Endometrial microvascular endothelial cells (primary cell): ENCODE data around the gene AP5S1. TPM values are rescaled to one million over a fixed set of nuclear protein-coding genes. Genes with fewer than 3 reads are reported as not detected.
"Not testable (repeated sequence)": the region's sequence is repeated elsewhere in the genome, so short reads cannot be mapped to it uniquely, and the experiment has no call there.

Experiments
- in situ Hi-C: cut with HindIII; loops from 2 replicates; pipeline ENCODE4 v1.10.0; 2017; ENCODE audit warnings: low sequenced_read_pairs, low pct_unique_long_range_greater_than_20kb; ENCODE audit errors: inconsistent ontology term
- total RNA-seq: library from RNA; depleted of rRNA; stranded (reverse); fragments of >200 nt; gene quantifications from one replicate; pipeline ENCODE4 v1.2.3, GENCODE V29; 2015; ENCODE audit errors: inconsistent ontology term

The AP5S1 gene
- total RNA-seq, 1 donor from 2014 or later: 32.5 TPM

DNA sequence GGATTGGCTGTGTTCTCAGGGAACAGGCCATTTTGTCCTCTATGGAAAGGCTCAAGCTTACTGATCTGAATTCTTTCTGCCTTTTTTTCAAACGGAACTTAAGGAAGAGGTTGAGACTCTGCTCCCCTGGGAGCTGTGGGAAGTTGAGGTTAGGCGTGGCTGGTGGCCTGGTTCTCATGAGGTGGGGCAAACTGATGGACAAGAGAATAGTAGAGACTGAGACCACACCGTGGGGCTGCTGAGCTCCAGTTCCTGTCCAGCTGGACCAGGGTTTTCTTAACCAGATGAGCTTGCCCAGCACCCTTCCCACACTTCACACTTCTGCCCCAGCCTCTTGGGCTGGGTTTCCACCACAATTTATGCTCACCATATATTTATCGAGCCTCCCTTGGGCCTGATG, 6.1 kb downstream of the AP5S1 start:
- in situ Hi-C loops: no loop called here

DNA sequence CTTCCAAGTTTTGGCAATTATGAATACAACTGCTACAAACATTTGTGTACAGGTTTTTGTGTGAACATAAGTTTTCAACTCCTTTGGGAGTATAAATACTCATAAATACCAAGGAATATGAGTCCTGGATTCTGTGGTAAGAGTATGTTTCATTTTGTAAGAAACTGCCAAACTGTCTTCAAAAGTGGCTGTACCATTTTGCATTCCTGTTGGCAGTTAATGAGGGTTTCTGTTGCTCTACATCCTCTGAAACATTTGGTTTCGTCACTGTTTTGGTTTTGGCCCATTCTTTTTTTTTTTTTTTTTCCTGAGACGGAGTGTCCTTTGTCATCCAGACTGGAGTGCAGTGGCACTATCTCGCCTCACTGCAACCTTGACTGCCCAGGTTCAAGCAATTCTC, 8.5 kb downstream of the AP5S1 start:
- in situ Hi-C loops: no loop called here

DNA sequence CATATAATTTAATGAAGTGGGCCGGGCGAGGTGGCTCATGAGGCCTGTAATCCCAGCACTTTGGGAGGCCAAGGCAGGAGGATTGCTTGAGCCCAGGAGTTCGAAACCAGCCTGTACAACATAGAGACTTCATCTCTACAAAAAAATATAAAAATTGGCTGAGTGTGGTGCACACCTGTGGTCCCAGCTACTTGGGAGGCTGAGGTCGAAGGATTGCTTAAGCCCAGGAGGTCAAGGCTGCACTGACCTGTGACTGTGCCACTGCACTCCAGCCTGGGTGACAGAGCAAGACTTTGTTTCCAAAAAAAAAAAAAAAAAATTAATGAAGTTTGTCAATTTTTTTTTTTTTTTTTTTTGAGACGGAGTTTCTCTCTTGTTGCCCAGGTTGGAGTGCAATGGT, 9.5 kb downstream of the AP5S1 start:
- in situ Hi-C loops: not testable (repeated sequence)

DNA sequence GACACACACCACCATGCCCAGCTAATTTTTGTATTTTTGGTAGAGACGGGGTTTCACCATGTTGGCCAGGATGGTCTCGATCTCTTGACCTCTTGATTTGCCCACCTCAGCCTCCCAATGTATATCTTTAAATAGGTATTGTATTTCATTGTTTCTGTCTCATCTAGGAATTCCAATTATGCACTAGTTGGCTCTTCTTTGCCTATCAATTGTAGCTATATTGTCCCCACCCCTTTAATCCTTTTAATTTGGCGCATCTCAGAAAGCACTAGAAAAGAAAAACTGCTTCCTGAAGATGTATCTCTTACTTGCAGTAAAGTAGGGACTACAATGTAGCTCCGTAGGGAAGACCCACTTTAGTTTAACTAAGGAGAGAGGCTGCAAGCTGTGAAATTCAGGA, 15.8 kb downstream of the AP5S1 start:
- in situ Hi-C loops: no loop called here

- in situ Hi-C loops: no loop called here
Measured at GRCh38 chr20:3839328-3839727, 19.0 kb downstream of the AP5S1 start.

DNA sequence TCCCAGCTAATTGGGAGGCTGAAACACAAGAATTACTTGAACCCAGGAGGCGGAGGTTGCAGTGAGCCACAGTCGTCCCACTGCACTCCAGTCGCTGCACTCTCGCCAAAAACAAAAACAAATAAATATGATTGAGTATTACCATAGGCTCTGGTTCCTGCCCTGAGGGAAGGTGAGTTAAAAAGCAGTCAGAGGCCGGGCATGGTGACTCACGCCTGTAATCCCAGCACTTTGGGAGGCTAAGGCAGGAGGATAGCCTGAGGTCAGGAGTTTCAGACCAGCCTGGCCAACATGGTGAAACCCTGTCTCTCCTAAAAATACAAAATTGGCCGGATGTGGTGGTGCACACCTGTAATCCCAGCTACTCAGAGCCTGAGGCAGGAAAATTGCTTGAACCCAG, 19.9 kb downstream of the AP5S1 start:
- in situ Hi-C loops: not testable (repeated sequence)

GRCh38 chr20:3842348-3842930, 22.1 kb downstream of the AP5S1 start:
- in situ Hi-C loops: no loop called here

DNA sequence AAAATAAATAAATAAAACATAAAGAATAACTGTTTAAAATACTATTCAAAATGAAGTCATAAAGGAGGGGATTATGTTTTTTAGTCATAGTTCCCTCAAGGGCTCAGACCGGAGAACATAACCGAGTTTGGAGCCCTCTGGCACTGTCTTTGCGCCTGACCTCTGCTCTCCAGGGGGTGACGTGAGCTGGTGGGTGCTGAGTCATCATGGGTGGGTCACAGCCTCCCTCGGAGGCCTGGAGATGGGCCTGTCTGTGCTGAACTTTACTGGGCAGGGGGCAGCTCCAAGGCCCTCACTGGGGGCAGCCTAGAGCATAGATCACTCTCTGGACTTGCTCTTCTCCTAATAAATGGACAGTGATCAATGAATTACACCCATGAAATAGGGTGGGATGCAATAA, 23.1 kb downstream of the AP5S1 start:
- in situ Hi-C loops: no loop called here

GRCh38 chr20:3843990-3844619, 23.8 kb downstream of the AP5S1 start:
- in situ Hi-C loops: not testable (repeated sequence)

DNA sequence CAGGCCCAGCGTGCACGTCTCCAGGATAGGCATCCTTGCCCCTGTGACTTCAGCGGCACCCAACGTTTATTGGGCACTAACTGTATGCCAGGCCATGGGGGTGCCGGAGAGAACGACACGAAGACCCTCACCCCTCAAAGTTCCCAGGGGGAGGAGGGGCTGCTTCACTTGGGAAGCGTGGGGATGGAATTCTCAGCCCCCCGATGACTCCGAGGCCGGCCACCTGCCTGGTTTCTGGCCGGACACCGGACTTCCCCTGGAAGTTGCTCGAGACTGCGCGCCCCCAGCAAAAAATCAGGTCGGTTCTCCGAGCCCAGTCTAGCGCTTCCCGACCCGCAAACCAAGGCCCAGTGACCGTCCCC, 26.0 kb downstream of the AP5S1 start:
- in situ Hi-C loops: no loop called here

DNA sequence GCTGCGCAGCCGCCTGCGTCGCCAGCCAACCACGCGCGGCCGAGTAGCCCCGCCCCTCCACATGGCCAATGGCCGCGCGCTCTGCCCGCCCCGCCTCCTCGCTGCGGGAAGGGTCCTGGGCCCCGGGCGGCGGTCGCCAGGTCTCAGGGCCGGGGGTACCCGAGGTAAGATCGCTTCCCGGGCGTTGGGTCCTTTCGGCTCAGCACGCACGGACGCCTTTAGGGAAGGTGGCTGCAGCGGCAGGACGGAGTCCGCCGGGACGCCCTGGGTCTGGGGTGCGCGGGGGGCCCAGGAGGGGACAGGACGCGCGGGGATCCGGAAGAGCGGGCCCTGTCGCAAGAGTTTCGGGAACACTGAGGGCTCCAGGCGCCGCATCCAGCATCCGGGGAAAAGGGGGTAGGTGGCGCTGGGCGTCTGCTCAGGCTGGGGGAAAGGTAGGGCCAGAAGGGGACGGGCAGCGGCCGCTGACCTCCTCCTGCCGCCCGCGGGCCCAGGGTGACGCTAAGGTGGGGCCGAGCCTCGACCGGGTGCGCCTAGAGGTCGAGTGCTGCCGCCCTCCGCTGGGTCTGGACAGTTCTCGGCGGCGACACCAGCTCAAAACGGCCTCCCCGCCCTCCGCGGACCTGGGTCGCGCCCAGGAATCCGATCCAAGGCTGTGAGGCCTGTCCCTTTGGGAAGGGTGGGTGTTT, 26.5 kb downstream of the AP5S1 start, which contains the start of gene MAVS:
Gene MAVS (plus strand): TSS at position 95 of the 689 bp plus-strand sequence. CDS start 7,791 bp downstream, outside the sequence.
- in situ Hi-C loops: no loop called here

DNA sequence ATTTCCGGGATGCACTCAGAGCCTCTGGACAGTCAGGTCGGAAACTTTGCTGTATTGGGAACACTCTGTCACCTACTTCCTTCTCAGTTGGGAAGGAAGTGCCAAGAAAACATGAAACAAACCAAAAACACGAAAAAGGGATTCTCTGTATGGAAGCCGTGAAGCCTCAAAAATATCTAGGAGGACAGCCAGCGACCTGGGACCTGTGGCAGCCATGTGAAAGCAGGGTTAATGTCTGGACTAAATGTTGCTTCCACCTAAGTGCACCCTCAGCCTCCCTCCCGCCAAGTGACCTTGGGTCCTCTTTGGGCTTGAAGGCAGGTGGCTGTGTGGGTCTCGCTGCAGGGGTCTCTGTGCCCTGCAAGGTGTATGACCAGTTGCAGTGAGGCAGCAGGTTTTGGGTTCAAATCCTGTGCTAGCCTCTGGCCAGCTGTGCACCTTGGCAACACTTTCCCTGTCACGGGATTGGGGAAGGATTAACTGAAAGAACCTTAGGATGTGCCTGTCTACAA, 27.1 kb downstream of the AP5S1 start:
- in situ Hi-C loops: no loop called here

GRCh38 chr20:3848565-3848964, 28.2 kb downstream of the AP5S1 start:
- in situ Hi-C loops: no loop called here

DNA sequence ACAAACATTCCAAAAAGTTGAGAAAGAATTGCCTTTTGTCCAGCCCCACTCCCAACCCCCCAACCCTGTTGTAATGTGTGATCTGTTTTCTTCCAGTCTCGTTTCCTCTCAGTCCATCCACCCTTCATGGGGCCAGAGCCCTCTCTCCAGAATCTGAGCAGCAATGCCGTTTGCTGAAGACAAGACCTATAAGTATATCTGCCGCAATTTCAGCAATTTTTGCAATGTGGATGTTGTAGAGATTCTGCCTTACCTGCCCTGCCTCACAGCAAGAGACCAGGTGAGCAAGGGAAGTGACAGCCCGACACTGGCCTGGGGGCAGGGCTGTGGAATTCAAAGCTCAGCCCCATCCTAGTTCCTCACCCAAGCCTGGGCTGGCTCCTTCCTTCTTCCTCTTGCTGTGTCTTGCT, 34.1 kb downstream of the AP5S1 start:
- in situ Hi-C loops: no loop called here

DNA sequence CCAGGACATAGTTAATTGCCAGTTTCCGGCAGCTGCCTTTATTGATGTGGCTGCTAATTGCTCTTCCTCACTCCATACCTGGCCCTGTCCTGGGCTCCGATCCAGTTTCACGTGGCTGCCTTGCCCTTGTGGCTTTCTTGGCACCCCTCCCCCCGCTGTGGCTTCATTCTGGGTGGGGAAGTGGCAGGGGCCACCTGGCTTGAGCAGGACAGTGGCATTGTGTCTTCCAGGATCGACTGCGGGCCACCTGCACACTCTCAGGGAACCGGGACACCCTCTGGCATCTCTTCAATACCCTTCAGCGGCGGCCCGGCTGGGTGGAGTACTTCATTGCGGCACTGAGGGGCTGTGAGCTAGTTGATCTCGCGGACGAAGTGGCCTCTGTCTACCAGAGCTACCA, 37.1 kb downstream of the AP5S1 start:
- in situ Hi-C loops: no loop called here

DNA sequence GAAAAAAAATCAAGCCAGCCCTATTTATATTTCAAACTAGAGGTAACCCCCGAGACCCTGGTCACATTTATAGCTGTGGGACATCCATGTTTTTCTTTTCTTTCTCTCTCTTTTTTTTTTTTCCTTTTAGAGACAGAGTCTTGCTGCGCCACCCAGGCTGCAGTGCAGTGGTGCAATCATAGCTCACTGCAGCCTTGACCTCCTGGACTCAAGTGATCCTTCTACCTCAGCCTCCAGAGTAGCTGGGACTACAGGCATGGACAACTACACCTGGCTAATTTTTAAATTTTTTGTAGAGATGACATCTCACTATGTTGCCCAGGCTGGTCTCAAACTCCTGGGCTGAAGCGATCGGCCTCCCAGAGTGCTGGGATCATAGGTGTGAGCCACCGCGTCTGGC, 38.3 kb downstream of the AP5S1 start:
- in situ Hi-C loops: no loop called here

- in situ Hi-C loops: no loop called here
Measured at GRCh38 chr20:3861191-3861590, 40.8 kb downstream of the AP5S1 start.

- in situ Hi-C loops: no loop called here
Measured at GRCh38 chr20:3862333-3862732, 42.0 kb downstream of the AP5S1 start.

DNA sequence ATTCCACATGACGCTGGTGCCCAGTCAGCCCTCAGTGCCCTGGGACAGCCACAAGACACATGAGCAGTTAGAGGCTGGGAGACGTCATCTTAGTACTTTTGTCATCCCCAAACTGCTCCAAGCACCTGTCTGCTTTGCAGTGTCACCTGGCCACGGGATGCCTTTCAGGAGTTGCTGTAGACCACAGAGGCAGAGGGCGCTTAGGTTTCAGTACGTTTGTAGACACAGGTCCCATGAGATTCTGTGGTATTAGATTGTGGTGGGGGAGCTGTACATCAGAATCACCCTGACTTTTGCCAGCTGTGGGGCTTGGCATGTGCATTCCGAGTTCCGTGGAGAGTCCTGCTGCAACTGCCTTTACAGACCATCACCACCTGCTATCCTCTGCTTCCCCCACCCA, 43.0 kb downstream of the AP5S1 start:
- in situ Hi-C loops: no loop called here

DNA sequence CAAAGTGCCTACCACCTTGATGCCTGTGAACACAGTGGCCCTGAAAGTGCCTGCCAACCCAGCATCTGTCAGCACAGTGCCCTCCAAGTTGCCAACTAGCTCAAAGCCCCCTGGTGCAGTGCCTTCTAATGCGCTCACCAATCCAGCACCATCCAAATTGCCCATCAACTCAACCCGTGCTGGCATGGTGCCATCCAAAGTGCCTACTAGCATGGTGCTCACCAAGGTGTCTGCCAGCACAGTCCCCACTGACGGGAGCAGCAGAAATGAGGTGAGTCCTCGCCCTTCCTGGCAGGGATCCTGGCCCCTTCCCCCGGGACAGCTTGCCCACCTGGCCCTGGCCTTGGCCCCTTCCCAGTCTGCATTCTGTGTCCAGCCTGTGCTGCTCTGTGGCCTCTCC, 44.2 kb downstream of the AP5S1 start:
- in situ Hi-C loops: no loop called here
